ENCODE results near the gene RAMP1.

DNA sequence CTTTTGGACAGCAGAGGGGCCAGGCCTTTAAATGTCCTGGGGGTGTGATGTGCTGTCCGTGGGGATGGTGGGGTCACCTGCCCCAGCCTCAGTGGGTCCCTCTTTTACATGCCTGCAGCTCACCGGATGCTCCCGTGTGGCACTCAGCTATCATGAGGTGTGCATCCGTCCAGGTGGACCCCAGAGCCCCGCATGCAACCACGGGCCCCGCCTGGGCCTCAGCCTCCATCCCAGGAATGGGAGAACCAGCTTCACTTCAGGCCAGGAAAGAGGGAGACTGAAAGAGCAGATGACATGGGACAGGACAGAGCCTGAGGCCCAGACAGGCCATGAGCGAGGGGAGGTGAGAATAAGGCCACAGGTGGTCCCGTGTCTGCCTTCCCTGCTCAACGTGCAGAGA lies 37.5 kb downstream of the RAMP1 start:
- TF ChIP-seq, protein P1, sequence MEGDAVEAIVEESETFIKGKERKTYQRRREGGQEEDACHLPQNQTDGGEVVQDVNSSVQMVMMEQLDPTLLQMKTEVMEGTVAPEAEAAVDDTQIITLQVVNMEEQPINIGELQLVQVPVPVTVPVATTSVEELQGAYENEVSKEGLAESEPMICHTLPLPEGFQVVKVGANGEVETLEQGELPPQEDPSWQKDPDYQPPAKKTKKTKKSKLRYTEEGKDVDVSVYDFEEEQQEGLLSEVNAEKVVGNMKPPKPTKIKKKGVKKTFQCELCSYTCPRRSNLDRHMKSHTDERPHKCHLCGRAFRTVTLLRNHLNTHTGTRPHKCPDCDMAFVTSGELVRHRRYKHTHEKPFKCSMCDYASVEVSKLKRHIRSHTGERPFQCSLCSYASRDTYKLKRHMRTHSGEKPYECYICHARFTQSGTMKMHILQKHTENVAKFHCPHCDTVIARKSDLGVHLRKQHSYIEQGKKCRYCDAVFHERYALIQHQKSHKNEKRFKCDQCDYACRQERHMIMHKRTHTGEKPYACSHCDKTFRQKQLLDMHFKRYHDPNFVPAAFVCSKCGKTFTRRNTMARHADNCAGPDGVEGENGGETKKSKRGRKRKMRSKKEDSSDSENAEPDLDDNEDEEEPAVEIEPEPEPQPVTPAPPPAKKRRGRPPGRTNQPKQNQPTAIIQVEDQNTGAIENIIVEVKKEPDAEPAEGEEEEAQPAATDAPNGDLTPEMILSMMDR (IDR thresholded peaks at IDR 0.05), result no peak
- TF ChIP-seq POLR2A (IDR thresholded peaks at IDR 0.05), result no peak
